SK-N-SH (cell line): ENCODE results near the gene E2F3.

ENCODE experiments used
- CTCF ChIP-seq: fragments of 200-600 bp; sonication (generic); IDR thresholded peaks from 2 replicates; pipeline ENCODE4 v1.6.1; 2017; ENCODE audit warnings: antibody characterized with exemption, mild to moderate bottlenecking, moderate library complexity
- MXI1 ChIP-seq: IDR thresholded peaks from 2 replicates; pipeline ENCODE4 v1.6.1; 2012; ENCODE audit warnings: mild to moderate bottlenecking, low read depth, low read length, improper control_type of control experiment
- RAD21 ChIP-seq: IDR thresholded peaks from 2 replicates; pipeline ENCODE4 v1.6.1; 2012; ENCODE audit warnings: mild to moderate bottlenecking, low read length
- RCOR1 ChIP-seq: fragments of 150-350 bp; IDR thresholded peaks from 2 replicates; pipeline ENCODE4 v1.6.1; 2017; ENCODE audit warnings: antibody characterized with exemption, low read length
- TAF1 ChIP-seq: IDR thresholded peaks from 2 replicates; pipeline ENCODE4 v1.6.1; 2012; ENCODE audit warnings: low read depth, mild to moderate bottlenecking, low read length, moderate library complexity, borderline replicate concordance
- TF ChIP-seq, protein P1 (sequence below): fragments of 150-350 bp; IDR thresholded peaks from 2 replicates; pipeline ENCODE4 v1.6.1; 2017; ENCODE audit warnings: antibody characterized with exemption, low read length, low read depth, borderline replicate concordance
- TF ChIP-seq, protein P2 (sequence below): IDR thresholded peaks from 2 replicates; pipeline ENCODE4 v1.4.0; 2012; ENCODE audit warnings: low read depth, borderline replicate concordance
- TF ChIP-seq, protein P3 (sequence below): IDR thresholded peaks from 2 replicates; pipeline ENCODE4 v1.6.1; 2012; ENCODE audit warnings: mild to moderate bottlenecking, low read depth, low read length, moderate library complexity
- TF ChIP-seq, protein P4 (sequence below): IDR thresholded peaks from 2 replicates; pipeline ENCODE4 v1.4.0; 2012; ENCODE audit warnings: low read depth

GRCh38 chr6:20411544-20411943 lies 9.9 kb downstream of the E2F3 start:
- TF ChIP-seq CTCF (no peak), TAF1 (no peak), RAD21 (no peak), RCOR1 (no peak), MXI1 (no peak)
- TF ChIP-seq, protein P1, sequence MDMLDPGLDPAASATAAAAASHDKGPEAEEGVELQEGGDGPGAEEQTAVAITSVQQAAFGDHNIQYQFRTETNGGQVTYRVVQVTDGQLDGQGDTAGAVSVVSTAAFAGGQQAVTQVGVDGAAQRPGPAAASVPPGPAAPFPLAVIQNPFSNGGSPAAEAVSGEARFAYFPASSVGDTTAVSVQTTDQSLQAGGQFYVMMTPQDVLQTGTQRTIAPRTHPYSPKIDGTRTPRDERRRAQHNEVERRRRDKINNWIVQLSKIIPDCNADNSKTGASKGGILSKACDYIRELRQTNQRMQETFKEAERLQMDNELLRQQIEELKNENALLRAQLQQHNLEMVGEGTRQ = no peak
- TF ChIP-seq, protein P2, sequence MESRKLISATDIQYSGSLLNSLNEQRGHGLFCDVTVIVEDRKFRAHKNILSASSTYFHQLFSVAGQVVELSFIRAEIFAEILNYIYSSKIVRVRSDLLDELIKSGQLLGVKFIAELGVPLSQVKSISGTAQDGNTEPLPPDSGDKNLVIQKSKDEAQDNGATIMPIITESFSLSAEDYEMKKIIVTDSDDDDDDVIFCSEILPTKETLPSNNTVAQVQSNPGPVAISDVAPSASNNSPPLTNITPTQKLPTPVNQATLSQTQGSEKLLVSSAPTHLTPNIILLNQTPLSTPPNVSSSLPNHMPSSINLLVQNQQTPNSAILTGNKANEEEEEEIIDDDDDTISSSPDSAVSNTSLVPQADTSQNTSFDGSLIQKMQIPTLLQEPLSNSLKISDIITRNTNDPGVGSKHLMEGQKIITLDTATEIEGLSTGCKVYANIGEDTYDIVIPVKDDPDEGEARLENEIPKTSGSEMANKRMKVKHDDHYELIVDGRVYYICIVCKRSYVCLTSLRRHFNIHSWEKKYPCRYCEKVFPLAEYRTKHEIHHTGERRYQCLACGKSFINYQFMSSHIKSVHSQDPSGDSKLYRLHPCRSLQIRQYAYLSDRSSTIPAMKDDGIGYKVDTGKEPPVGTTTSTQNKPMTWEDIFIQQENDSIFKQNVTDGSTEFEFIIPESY = no peak
- TF ChIP-seq, protein P3, sequence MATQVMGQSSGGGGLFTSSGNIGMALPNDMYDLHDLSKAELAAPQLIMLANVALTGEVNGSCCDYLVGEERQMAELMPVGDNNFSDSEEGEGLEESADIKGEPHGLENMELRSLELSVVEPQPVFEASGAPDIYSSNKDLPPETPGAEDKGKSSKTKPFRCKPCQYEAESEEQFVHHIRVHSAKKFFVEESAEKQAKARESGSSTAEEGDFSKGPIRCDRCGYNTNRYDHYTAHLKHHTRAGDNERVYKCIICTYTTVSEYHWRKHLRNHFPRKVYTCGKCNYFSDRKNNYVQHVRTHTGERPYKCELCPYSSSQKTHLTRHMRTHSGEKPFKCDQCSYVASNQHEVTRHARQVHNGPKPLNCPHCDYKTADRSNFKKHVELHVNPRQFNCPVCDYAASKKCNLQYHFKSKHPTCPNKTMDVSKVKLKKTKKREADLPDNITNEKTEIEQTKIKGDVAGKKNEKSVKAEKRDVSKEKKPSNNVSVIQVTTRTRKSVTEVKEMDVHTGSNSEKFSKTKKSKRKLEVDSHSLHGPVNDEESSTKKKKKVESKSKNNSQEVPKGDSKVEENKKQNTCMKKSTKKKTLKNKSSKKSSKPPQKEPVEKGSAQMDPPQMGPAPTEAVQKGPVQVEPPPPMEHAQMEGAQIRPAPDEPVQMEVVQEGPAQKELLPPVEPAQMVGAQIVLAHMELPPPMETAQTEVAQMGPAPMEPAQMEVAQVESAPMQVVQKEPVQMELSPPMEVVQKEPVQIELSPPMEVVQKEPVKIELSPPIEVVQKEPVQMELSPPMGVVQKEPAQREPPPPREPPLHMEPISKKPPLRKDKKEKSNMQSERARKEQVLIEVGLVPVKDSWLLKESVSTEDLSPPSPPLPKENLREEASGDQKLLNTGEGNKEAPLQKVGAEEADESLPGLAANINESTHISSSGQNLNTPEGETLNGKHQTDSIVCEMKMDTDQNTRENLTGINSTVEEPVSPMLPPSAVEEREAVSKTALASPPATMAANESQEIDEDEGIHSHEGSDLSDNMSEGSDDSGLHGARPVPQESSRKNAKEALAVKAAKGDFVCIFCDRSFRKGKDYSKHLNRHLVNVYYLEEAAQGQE = no peak
- TF ChIP-seq, protein P4, sequence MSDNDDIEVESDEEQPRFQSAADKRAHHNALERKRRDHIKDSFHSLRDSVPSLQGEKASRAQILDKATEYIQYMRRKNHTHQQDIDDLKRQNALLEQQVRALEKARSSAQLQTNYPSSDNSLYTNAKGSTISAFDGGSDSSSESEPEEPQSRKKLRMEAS = no peak
